Activated CD4-positive, alpha-beta T cell treated with anti-CD3 and anti-CD28 coated beads for 1 hour (primary cell): Measurements from ENCODE around the gene PGPEP1.
"Not testable (repeated sequence)": the region's sequence is repeated elsewhere in the genome, so short reads cannot be mapped to it uniquely, and the experiment has no call there.

Source experiments
- DNase-seq: peaks from one replicate; pipeline ENCODE4 v3.0.0-alpha.2; 2020

PGPEP1 gene

DNA sequence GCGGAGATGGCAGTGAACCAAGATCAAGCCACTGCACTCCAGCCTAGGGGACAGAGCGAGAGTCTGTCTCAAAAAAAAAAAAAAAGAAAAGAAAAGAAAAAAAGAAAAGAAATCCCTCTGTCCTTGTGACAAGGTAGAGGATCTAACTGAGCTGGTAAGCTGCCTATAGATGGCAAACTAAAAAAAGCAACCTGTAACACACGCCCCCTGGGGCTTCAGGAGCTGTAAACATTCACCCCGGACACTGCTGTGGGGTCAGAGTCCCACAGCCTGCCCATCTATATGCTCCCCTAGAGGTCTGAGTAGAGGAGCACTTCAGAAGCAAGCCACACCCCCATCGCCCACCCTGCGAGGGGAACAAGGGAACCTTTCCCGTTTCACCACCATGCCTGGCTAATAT, 4.3 kb upstream of the PGPEP1 start:
- no peak for DNase-seq

GRCh38 chr19:18338541-18338940, 1.9 kb upstream of the PGPEP1 start:
- DNase-seq, result no peak

- no peak for DNase-seq
These were observed 675 bp upstream of the PGPEP1 start for GRCh38 chr19:18339723-18340122.

- DNase-seq, result peak; percentile 54
These were observed 831 bp downstream of the PGPEP1 start for GRCh38 chr19:18340990-18341868.

GRCh38 chr19:18342090-18342632, 1.8 kb downstream of the PGPEP1 start:
- DNase-seq, result no peak

DNA sequence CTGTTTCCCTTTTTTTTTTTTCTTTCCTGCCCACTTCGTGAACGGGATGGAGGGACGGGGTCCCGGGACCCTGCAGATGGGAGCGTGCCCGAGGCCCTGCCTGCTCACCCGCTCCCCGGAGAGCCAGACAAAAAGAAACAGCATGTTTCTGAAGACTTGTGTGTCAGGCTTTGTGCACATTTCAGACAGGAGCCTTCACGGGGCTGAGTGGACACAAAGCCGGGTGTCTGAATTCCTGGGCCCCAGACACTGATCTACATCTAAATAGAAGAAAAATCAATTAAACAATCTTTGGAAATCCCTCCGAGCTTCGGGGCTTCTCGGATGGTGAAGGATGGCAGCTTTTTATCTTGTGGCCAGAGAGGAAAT, 4.2 kb downstream of the PGPEP1 start:
- DNase-seq, result no peak

GRCh38 chr19:18345296-18345695, 4.9 kb downstream of the PGPEP1 start:
- DNase-seq, result no peak

DNA sequence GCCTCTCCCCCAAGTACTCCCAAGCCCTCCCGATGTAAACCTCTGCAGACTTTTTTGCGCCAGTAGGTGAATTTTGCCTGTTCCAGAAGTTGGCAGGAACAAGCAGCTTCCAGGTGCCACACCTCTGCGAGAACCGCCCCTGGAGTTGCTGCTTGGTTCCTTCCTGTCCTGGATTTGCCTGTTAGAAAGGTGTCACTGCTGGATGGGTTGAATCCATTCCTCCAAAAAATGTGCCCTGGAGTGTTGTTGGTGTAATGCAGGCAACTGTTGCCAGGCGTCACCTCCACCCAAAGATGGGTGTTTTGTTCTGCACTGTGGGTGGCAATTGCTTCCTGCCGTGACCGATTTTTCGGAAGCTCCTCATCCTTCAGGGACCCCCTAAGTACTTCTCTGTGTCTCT, 5.7 kb downstream of the PGPEP1 start:
- DNase-seq, result no peak

GRCh38 chr19:18348171-18348570, 7.8 kb downstream of the PGPEP1 start:
- DNase-seq, result no peak

DNA sequence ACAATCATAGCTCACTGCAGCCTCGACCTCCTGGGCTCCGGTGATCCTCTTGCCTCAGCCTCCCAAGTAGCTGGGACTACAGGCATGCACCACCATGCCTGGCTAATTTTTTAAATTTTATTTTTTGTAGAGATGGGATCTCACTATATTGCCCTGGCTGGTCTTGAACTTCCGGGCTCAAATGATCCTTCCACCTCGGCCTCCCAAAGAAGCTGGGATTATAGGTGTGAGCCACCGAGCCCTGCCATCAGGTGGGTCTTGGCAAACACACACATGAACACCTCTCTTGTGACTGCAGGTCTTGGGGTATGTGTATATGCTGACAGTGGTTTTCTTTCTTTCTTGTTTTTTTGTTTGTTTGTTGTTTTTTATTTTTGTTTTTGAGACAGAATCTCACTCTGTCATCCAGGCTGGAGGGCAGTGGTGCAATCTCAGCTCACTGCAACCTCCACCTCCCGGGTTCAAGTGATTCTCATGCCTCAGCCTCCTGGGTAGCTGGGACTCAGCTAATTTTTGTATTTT, 8.5 kb downstream of the PGPEP1 start:
- DNase-seq, result not testable (repeated sequence)

DNA sequence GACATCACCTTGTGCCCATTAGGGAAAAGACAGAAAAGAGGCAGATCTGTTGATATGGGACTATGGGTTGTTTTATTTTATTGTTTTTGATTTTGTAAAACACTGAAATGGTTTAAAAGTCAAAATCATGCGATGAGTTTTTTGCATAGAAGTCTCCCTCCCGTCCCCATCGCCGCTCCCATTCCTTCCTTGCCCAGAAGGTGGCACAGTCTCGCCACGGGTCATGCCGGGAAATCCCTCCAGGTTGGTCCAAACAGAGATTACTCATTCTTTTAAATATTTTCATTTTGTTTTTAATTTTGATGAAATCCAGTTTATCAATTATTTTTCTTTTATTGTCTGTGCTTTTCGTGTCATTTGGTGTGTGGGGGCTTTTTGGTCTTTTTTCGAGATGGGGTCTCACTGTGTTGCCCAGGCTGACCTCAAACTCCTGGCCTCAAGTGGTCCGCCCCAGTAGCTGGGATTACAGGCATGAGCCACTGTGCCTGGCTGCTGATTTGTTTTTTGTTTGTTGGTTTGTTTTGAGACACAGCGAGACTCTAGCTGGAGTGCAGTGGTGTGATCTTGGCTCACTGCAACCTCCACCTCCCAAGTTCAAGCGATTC, 9.2 kb downstream of the PGPEP1 start:
- DNase-seq, result no peak

GRCh38 chr19:18350490-18350889, 10.1 kb downstream of the PGPEP1 start:
- DNase-seq, result no peak

- DNase-seq, result no peak
These were observed 11.1 kb downstream of the PGPEP1 start for GRCh38 chr19:18351544-18351943.

DNA sequence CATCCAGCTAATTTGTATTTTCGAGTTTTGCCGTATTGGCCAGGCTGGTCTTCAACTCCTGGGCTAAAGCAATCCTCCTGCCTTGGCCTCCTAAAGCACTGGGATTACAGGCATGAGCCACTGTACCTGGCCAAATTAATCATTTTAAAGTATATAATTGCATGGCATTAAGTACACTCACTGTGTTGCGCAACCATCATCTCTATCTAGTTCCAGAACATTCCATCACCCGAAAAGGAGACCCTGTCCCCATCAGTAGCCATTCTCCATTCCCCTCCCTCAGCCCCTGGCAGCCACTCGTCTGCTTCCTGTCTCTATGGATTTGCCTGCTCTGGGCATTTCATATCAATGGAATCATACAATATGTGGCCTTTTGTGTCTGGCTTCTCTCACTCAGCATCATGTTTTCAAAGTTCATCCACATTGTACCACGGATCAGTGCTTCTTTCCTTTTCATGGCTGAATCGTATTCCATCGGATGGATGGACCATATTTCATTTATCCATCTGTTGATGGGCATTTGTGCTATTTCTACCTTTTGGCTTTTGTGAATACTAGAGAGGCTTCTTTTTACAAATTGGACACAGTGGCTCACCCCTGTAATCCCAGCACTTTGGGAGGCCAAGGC, 13.1 kb downstream of the PGPEP1 start:
- DNase-seq, result no peak

DNA sequence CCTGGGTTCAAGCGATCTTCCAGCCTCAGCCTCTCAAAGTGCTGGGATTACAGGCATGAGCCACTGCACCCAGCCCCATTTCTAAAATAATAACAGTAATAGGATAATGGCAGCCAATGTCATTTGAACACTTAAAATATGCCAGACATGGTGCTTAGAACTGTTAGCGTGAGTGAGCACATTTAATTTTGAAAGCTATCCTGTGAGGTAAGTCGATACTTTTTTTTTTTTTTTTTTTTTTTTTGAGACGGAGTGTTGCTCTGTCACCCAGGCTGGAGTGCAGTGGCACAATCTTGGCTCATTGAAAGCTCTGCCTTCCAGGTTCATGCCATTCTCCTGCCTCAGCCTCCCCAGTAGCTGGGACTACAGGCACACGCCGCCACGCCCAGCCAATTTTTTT, 14.3 kb downstream of the PGPEP1 start:
- DNase-seq, result not testable (repeated sequence)

- DNase-seq, result no peak
These were observed 16.6 kb downstream of the PGPEP1 start for GRCh38 chr19:18357041-18357440.

- DNase-seq, result no peak
These were observed 21.2 kb downstream of the PGPEP1 start for GRCh38 chr19:18361646-18362045.

- no peak for DNase-seq
These were observed 22.6 kb downstream of the PGPEP1 start for GRCh38 chr19:18362934-18363542.

DNA sequence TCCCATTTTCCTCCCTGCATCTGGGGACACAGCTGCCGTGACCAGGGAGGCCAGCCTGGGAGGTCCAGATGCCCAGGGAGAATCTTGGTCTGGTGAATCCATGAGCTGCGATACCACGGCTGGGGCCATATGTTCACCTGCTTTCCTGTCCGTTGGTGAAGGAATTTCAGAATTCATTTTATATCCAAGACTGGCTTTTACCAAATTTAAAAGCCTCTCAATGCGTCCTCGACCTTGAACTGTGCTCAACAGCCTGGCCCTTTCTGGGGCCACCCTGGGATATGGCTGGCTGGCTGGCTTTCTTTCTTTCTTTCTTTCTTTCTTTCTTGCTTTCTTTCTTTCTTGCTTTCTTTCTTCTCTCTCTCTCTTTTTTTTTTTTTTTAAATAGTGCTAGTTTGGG, 23.4 kb downstream of the PGPEP1 start:
- no peak for DNase-seq

DNA sequence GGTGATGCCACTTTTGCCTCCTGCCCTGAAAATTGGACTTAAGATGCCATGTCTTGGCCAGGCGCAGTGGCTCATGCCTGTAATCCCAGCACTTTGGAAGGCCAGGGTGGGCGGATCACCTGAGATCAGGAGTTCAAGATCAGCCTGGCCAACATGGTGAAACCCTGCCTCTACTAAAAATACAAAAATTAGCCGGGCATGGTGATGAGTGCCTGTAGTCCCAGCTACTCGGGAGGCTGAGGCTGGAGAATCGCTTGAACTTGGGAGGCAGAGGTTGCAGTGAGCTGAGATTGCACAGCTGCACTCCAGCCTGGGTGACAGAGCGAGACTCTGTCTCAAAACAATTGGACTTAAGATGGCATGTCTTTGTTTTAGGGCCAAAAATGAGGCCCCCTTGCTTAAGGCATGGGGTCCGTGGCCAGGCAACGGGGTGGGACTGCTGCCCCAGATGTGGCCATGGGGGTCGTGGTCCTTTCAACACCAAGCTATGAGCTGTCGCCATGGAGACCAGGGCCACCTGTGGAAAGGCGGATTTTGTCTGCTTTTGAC, 24.0 kb downstream of the PGPEP1 start:
- DNase-seq, result not testable (repeated sequence)

DNA sequence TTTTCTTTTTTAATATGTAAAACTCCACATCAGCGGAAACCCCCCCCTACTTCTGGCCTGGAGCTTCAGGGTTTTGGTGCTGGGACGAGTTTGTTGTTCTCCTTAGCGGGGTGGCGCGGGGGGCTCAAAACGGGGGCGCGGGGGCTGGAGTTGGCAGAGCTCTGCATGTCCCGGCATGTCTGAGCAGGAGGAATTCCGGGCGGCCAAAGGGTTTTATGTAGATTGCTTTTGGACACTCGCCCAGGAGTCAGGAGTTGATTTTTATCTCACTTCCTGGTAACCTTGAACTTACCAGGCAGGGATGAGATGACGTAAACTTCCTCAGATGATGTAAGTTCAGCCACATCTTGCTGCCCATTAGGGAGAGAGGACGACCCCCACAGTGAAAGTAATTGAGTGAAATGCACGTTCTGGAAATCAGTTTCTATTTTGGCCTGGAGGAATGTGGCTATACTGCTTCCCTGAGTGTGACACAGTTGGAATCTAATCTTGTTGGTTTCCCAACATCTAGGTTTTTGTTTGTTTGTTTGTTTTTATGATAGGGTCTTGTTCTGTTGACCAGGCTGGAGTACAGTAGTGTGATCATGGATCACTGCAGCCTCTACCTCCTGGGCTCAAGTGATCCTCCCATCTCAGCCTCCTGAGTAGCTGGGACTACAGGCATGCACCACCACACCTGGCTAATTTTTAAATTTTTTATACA, 24.6 kb downstream of the PGPEP1 start:
- no peak for DNase-seq

DNA sequence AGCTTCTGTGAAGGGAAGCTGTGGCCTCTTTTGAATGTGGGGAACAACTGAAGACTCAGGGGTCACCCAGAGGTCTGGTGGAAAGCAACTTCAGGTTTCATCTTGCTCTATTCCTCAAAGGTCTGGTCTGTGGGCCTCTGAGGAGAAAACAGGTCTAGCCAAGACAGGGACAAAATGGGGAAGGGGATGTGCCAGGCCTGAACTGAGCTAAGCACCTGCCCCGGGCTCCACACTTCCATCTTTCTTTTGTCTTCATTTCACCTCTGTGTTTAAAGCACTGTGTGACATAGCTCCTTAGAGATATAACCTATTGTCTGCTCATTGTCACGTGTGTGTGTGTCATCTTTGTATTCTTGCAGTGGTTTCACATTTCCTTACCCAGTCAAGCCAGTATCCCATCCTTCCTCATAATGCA, 25.6 kb downstream of the PGPEP1 start:
- no peak for DNase-seq
